ENCODE measurements around the gene PLRG1. TPM values are rescaled to one million over a fixed set of nuclear protein-coding genes. Genes with fewer than 3 reads are reported as not detected.

Gene PLRG1
- polyA plus RNA-seq, 3 donors: 34.6 to 56.1 (median 52.5) TPM

- no peaks in the 10 kb centered on the region for H3K36me3 Mint-ChIP-seq
- H3K4me3 Mint-ChIP-seq: no peak overlapping the region
- Histone ChIP-seq H3K36me3 (replicated peaks in 1 of 2; ENCODE audit: control insufficient read depth in 1 of 2, insufficient read depth in 2 of 2, low read length in 2 of 2) (no peaks in the 10 kb centered on the region), H2AFZ (ENCODE audit: insufficient read depth, low read depth, low read length, poor library complexity, severe bottlenecking) (no peak overlapping the region), H3K9ac (ENCODE audit: insufficient read depth, low read length, poor library complexity, severe bottlenecking) (no peak overlapping the region), H3K27ac (ENCODE audit: low read depth in 1 of 2, low read length in 2 of 2) (no peak overlapping the region), H3K4me3 (replicated peaks in 1 of 3; ENCODE audit: low read depth in 2 of 3, low read length in 3 of 3) (no peak overlapping the region), H3K4me2 (replicated peaks; ENCODE audit: extremely low read depth, low read length, poor library complexity, severe bottlenecking) (no peak overlapping the region), H3K79me2 (ENCODE audit: insufficient read depth, low read length) (no peaks in the 10 kb centered on the region), H3K9me3 (replicated peaks in 1 of 2; ENCODE audit: control insufficient read depth in 1 of 2, insufficient read depth in 1 of 2, low read length in 2 of 2) (peaks cover 0 to 5% of the 10 kb centered on the region in 2 donors), H3K4me1 (ENCODE audit: control insufficient read depth in 1 of 2, insufficient read depth in 2 of 2, low read length in 2 of 2) (no peaks in the 10 kb centered on the region), H4K20me1 (ENCODE audit: insufficient read depth, low read length) (no peaks in the 10 kb centered on the region), H3K27me3 (ENCODE audit: control insufficient read depth in 2 of 2, insufficient read depth in 2 of 2, low read length in 2 of 2) (no peaks in the 10 kb centered on the region)
- no peak for DNase-seq
- H3K9me3 Mint-ChIP-seq: peaks cover 0 to 9% (median 5%) of the 10 kb centered on the region in 7 donors
- TF ChIP-seq, protein P1, sequence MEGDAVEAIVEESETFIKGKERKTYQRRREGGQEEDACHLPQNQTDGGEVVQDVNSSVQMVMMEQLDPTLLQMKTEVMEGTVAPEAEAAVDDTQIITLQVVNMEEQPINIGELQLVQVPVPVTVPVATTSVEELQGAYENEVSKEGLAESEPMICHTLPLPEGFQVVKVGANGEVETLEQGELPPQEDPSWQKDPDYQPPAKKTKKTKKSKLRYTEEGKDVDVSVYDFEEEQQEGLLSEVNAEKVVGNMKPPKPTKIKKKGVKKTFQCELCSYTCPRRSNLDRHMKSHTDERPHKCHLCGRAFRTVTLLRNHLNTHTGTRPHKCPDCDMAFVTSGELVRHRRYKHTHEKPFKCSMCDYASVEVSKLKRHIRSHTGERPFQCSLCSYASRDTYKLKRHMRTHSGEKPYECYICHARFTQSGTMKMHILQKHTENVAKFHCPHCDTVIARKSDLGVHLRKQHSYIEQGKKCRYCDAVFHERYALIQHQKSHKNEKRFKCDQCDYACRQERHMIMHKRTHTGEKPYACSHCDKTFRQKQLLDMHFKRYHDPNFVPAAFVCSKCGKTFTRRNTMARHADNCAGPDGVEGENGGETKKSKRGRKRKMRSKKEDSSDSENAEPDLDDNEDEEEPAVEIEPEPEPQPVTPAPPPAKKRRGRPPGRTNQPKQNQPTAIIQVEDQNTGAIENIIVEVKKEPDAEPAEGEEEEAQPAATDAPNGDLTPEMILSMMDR (IDR thresholded peaks at IDR 0.05): no peak
- no peak overlapping the region for H3K27ac Mint-ChIP-seq
- intact Hi-C loops (cut with micrococcal nuclease): no loop called here
- WGBS (ENCODE audit: insufficient coverage): no CpG with 5 or more reads among the region's 4 CpGs
- H3K4me1 Mint-ChIP-seq: no peaks in the 10 kb centered on the region
- peaks cover 0 to 3% (median 0%) of the 10 kb centered on the region in 3 donors for H3K27me3 Mint-ChIP-seq (ENCODE audit: low read depth in 3 of 3)
These were observed 10.6 kb upstream of the PLRG1 start for GRCh38 chr4:154560824-154561231.

DNA sequence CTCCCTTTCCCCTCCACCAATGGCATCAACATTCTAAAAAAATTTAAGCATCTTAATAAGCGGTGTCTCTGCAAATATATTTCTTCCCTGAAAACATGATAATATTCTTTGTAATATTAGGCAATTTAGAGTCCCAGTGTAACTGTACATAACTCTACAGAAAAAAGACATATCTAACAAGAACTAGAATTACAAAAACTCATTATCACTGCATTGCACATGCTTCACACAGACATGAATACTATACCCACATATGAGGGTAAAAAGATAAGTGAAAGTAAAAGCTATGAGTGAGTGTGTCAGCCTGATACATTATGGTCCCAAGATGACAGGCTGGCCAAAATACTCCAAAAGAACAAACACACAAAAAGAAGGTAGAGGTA lies 10.2 kb upstream of the PLRG1 start:
- no peaks in the 10 kb centered on the region for H4K20me1 ChIP-seq (ENCODE audit: insufficient read depth, low read length)
- Mint-ChIP-seq H3K4me1 (no peaks in the 10 kb centered on the region), H3K27ac (no peak overlapping the region), H3K9me3 (peaks cover 0 to 9% (median 5%) of the 10 kb centered on the region in 7 donors), H3K36me3 (no peaks in the 10 kb centered on the region), H3K27me3 (ENCODE audit: low read depth in 3 of 3) (peaks cover 0 to 3% (median 0%) of the 10 kb centered on the region in 3 donors), H3K4me3 (no peak overlapping the region)
- H3K4me3 ChIP-seq (replicated peaks in 1 of 3; ENCODE audit: low read depth in 2 of 3, low read length in 3 of 3): no peak overlapping the region
- intact Hi-C loops (cut with micrococcal nuclease): no loop called here
- no peak overlapping the region for H2AFZ ChIP-seq (ENCODE audit: insufficient read depth, low read depth, low read length, poor library complexity, severe bottlenecking)
- no peak overlapping the region for H3K27ac ChIP-seq (ENCODE audit: low read depth in 1 of 2, low read length in 2 of 2)
- H3K79me2 ChIP-seq (ENCODE audit: insufficient read depth, low read length): no peaks in the 10 kb centered on the region
- no peak overlapping the region for H3K4me2 ChIP-seq (replicated peaks; ENCODE audit: extremely low read depth, low read length, poor library complexity, severe bottlenecking)
- H3K9me3 ChIP-seq (replicated peaks in 1 of 2; ENCODE audit: control insufficient read depth in 1 of 2, insufficient read depth in 1 of 2, low read length in 2 of 2): peaks cover 0 to 5% of the 10 kb centered on the region in 2 donors
- H3K27me3 ChIP-seq (ENCODE audit: control insufficient read depth in 2 of 2, insufficient read depth in 2 of 2, low read length in 2 of 2): no peaks in the 10 kb centered on the region
- TF ChIP-seq, protein P1 (IDR thresholded peaks at IDR 0.05): no peak
- no CpG with 5 or more reads among the region's 1 CpG for WGBS (ENCODE audit: insufficient coverage)
- H3K9ac ChIP-seq (ENCODE audit: insufficient read depth, low read length, poor library complexity, severe bottlenecking): no peak overlapping the region
- no peak for DNase-seq
- no peaks in the 10 kb centered on the region for H3K36me3 ChIP-seq (replicated peaks in 1 of 2; ENCODE audit: control insufficient read depth in 1 of 2, insufficient read depth in 2 of 2, low read length in 2 of 2)
- no peaks in the 10 kb centered on the region for H3K4me1 ChIP-seq (ENCODE audit: control insufficient read depth in 1 of 2, insufficient read depth in 2 of 2, low read length in 2 of 2)
